GM19240 (cell line): Measurements from ENCODE around the gene FER.
"Not testable (repeated sequence)": the region's sequence is repeated elsewhere in the genome, so short reads cannot be mapped to it uniquely, and the experiment has no call there.

Source experiments
- DNase-seq: peaks from one replicate; pipeline ENCODE4 v3.0.0; 2011; ENCODE audit warnings: low spot score; ENCODE audit not compliant: insufficient read length

FER gene

GRCh38 chr5:109030360-109031143 is 282.9 kb downstream of the FER start:
- DNase-seq, result no peak

GRCh38 chr5:109034306-109034705 is 286.6 kb downstream of the FER start:
- DNase-seq, result no peak

- no peak for DNase-seq
Measured at GRCh38 chr5:109035436-109035835, 287.7 kb downstream of the FER start.

GRCh38 chr5:109038209-109038840 is 290.6 kb downstream of the FER start:
- DNase-seq, result no peak

GRCh38 chr5:109041317-109041716 is 293.6 kb downstream of the FER start:
- DNase-seq, result no peak

- DNase-seq, result no peak
Measured at GRCh38 chr5:109045710-109046109, 298.0 kb downstream of the FER start.

GRCh38 chr5:109049565-109049964 is 301.9 kb downstream of the FER start:
- no peak for DNase-seq

- not testable (repeated sequence) for DNase-seq
Measured at GRCh38 chr5:109050321-109050720, 302.6 kb downstream of the FER start.

GRCh38 chr5:109052216-109052615 is 304.5 kb downstream of the FER start:
- not testable (repeated sequence) for DNase-seq

GRCh38 chr5:109053995-109054417 is 306.3 kb downstream of the FER start:
- DNase-seq, result no peak

- DNase-seq, result no peak
Measured at GRCh38 chr5:109060378-109061025, 312.8 kb downstream of the FER start.

GRCh38 chr5:109062664-109063063 is 315.0 kb downstream of the FER start:
- DNase-seq, result no peak

GRCh38 chr5:109063223-109063622 is 315.5 kb downstream of the FER start:
- DNase-seq, result no peak

GRCh38 chr5:109076741-109077140 is 329.0 kb downstream of the FER start:
- DNase-seq, result no peak

- no peak for DNase-seq
Measured at GRCh38 chr5:109078448-109078847, 330.8 kb downstream of the FER start.

- DNase-seq, result no peak
Measured at GRCh38 chr5:109080481-109080880, 332.8 kb downstream of the FER start.

- no peak for DNase-seq
Measured at GRCh38 chr5:109080896-109081295, 333.2 kb downstream of the FER start.

- no peak for DNase-seq
Measured at GRCh38 chr5:109083937-109084336, 336.2 kb downstream of the FER start.

- DNase-seq, result no peak
Measured at GRCh38 chr5:109089191-109089590, 341.5 kb downstream of the FER start.

- DNase-seq, result no peak
Measured at GRCh38 chr5:109099081-109099480, 351.4 kb downstream of the FER start.

- DNase-seq, result no peak
Measured at GRCh38 chr5:109100971-109101370, 353.3 kb downstream of the FER start.

GRCh38 chr5:109102096-109102690 is 354.5 kb downstream of the FER start:
- DNase-seq, result no peak
